GM10847 (cell line): ENCODE data around the gene CPPED1.
A peak's percentile ranks its signal among the peaks of the same experiment; 100 is the strongest.

Source experiments
- POLR2A ChIP-seq: IDR thresholded peaks from 2 replicates; pipeline ENCODE4 v1.6.1; 2011; ENCODE audit not compliant: insufficient read length; ENCODE audit errors: extremely low read depth

Gene CPPED1, protein sequence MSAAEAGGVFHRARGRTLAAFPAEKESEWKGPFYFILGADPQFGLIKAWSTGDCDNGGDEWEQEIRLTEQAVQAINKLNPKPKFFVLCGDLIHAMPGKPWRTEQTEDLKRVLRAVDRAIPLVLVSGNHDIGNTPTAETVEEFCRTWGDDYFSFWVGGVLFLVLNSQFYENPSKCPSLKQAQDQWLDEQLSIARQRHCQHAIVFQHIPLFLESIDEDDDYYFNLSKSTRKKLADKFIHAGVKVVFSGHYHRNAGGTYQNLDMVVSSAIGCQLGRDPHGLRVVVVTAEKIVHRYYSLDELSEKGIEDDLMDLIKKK

DNA sequence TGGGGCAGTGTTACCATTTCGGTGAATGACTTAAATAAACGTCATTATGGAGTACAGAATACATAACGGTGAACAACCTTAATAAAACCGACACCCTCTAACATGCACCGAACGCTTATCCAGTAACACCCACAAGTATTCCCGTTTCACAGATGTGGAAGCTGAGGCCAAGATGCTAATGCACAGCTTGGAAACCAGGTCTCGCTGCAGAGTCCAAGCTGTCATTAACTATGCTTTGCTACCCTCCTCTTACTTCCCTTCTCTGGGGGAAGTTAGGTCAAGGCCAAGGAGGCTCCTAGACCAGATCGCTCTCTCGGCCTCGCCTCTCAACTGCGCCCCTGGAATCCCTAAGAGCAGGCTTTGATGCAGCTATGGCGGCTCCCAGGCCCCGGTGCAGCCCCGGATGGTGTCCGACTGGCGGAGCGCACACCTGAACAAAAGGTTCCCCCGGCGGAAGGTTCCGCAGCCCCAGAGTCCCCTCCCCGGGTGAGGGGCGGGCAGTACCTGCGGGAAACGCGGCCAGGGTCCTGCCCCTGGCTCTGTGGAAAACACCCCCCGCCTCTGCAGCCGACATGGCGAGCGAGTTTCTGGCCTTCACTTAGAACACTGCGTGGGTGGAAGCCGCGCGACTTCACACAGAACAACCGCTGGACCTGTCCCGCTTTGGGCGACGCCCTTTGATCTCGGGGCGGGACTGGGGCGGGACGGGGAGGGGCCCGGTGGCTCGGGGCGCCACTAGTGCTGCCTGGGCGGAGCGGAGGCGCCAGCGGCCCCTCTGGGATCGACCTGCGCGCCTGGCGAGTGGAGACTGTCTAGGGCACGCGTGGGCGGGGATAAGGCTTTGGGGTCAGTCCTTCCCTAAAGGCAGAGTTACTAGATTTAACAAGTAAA lies at the start of gene CPPED1:
TSS of gene CPPED1 (minus strand) at position 685 of the 891 bp plus-strand sequence. CDS start at position 574, 111 bp downstream.
- peak; percentile 71 for TF ChIP-seq POLR2A

- TF ChIP-seq POLR2A = no peak
These were observed 46.5 kb upstream of the CPPED1 start for GRCh38 chr16:12850186-12850585.

DNA sequence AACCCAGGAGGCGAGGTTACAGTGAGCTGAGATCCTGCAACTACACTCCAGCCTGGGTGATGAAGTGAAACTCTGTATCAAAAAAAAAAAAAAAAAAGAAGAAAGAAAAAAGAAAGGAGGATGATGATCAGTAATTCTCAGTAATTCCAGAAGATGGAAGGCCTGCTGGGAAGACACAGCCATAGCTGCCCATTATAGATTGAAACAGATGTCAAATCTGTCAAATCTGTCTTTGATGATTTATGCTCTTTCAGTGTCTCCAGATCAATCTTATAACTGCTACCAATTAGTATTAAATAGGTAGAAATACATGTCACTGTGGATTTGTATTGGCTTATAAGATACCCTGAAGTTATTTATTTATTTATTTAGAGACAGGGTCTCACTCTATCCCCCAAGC lies 42.9 kb upstream of the CPPED1 start:
- no peak for TF ChIP-seq POLR2A

GRCh38 chr16:12845282-12845681 lies 41.6 kb upstream of the CPPED1 start:
- TF ChIP-seq POLR2A = no peak

DNA sequence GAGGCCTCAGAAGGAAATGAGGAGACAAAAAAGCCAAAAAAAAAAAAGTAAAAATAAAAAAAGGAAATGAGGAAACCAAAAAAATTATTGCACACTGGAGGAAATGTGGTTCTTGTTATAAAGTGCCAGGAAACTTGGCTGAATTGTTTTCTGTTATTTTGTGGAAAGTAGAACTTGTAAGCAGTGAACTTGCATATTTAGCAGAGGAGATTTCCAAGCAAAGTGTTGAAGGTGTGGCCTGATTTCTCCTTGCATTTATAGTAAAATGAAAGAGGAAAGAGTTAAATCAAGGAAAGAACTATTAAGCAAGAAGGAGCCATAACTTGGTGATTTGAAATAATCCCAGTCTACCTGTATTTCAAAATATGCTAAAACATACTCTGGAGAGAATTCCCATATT lies 34.1 kb upstream of the CPPED1 start:
- TF ChIP-seq POLR2A = no peak

DNA sequence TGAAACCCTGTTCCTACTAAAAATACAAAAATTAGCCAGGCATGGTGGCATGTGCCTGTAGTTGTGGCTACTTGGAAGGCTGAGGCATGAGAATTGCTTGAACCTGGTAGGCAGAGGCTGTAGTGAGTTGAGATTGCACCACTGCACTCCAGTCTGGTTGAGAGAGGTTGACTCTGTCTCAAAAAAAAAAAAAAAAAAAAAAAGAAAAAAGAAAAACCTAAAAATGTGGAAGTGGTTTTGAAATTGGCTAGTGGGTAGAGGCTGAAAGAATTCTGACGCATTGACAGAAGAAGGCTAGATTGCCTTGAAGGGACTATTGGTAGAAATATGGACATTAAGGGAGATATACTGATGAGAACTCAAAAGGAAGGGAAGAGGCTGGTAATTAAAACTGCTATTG lies 33.6 kb upstream of the CPPED1 start:
- TF ChIP-seq POLR2A = no peak

GRCh38 chr16:12833926-12834325 lies 30.2 kb upstream of the CPPED1 start:
- TF ChIP-seq POLR2A = no peak

- no peak for TF ChIP-seq POLR2A
These were observed 25.6 kb upstream of the CPPED1 start for GRCh38 chr16:12829096-12829888.

GRCh38 chr16:12828206-12828605 lies 24.5 kb upstream of the CPPED1 start:
- TF ChIP-seq POLR2A = no peak

DNA sequence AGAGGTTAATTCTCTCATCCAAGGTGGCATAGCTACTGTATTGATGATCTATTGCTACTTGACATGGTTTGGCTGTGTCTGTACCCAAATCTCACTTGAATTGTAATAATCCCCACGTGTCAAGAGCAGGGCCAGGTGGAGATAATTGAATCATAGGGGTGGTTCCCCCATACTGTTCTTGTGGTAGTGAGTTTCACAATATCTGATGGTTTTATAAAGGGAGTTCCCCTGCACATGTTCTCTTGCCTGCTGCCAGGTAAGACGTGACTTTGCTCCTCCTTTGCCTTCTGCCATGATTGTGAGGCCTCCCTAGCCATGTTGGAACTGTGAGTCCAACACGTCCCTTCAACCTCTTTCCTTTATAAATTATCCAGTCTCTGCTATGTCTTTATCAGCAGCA lies 22.9 kb upstream of the CPPED1 start:
- TF ChIP-seq POLR2A = no peak

GRCh38 chr16:12819126-12820117 lies 15.7 kb upstream of the CPPED1 start:
- no peak for TF ChIP-seq POLR2A

DNA sequence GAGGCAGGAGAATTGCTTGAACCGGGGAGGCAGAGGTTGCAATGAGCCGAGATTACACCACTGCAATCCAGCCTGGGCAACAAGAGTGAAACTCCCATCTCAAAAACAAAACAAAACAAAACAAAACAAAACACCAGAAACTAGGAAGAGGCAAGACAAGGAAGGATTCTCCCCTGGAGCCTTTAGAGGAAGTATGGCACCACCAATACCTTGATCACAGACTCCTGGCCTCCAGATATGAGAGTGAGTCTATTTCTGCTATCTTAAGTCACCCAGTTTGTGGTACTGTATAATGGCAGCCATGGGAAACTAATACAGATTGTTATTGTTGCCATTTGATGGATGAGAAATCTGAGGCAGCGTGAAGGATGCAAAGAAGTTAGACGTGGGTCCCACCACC lies 14.6 kb upstream of the CPPED1 start:
- no peak for TF ChIP-seq POLR2A

GRCh38 chr16:12815361-12815760 lies 11.7 kb upstream of the CPPED1 start:
- TF ChIP-seq POLR2A = no peak

DNA sequence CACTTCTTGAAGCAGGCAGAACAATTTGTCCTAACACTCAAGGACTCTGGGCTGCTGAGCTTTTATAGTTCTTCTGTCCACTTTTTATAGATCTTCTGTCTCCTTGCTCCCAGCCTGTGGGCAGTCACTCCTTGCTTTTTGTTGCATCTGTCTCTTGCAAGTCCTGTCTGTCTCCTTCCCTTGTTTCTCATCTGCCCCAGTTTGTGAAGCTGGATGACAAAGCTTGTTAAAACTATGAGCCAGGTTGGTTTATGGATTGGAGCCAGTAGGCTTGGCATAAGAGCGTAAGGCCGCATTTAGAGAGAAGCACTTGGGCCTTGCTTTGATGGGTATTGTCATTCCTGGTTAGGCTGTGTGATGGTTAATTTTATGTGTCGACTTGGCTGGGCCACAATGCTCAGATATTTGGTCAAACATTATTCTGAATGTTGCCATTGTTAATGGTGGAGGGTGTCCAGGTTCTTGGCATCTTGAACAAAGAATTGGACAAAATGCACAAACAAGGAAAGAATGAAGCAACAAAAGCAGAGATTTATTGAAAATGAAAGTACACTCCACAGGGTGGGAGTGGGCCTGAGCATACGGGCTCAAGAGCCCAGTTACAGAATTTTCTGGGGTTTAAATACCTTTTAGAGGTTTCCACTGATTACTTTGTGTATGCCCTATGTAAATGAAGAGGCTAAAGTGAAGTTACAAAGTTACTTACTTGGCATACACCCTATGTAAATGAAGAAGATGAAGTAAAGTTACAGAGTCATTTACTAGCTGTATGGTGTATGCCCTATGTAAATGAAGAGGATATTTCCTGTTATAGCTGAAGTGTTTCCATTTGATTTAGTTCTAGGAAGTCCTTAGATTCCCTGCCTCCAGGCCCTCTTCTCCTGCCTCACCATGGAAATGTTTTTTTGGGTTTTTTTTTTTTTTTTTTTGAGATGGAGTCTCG lies 8.0 kb upstream of the CPPED1 start:
- TF ChIP-seq POLR2A = no peak

DNA sequence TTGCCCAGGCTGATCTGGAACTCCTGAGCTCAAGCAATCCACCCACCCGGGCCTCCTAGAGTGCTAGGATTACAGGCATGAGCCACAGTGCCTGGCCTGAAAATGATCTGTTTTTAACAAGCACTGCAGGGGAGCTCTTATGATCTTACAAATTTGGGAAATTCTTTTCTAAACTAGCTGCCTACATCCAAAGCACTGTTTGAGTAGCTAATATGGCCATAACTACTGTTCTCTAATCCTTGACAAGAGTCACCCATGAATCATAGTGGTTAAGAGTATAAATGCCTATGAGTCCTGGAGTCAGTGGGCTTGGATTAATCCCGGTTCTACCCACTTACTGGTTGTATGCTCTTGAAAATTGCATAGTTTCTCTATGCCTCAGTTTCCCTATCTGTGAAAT lies 1.4 kb upstream of the CPPED1 start:
- TF ChIP-seq POLR2A = no peak
